NB4 (cell line): Measurements from ENCODE around the gene RNF141.

Experiments used
- DNase-seq: peaks from one replicate; pipeline ENCODE4 v3.0.0; 2010; ENCODE audit warnings: low read depth
- H3K4me3 ChIP-seq: one replicate; pipeline ENCODE4 v1.5.1; 2011; ENCODE audit warnings: mild to moderate bottlenecking, low read depth, low read length, moderate library complexity
- CTCF ChIP-seq: IDR thresholded peaks from one replicate; pipeline ENCODE4 v1.5.1; 2012; ENCODE audit warnings: low read depth, low read length
- MAX ChIP-seq: IDR thresholded peaks from 2 replicates; pipeline ENCODE4 v1.6.1; 2011; ENCODE audit warnings: low read depth, low read length
- MYC ChIP-seq: IDR thresholded peaks from 2 replicates; pipeline ENCODE4 v1.6.1; 2011; ENCODE audit warnings: low read depth, low read length
- POLR2A ChIP-seq: IDR thresholded peaks from 2 replicates; pipeline ENCODE4 v1.6.1; 2011; ENCODE audit warnings: mild to moderate bottlenecking; ENCODE audit not compliant: insufficient read length; ENCODE audit errors: extremely low read depth

Gene RNF141

GRCh38 chr11:10532526-10532925 lies 8.5 kb downstream of the RNF141 start:
- TF ChIP-seq CTCF: no peak
- no peak for TF ChIP-seq MAX
- no peak for TF ChIP-seq MYC
- no peak for TF ChIP-seq POLR2A
- DNase-seq: no peak
- H3K4me3 ChIP-seq: no peak overlapping the region

GRCh38 chr11:10529279-10529678 lies 11.7 kb downstream of the RNF141 start:
- TF ChIP-seq POLR2A (no peak), MYC (no peak), CTCF (no peak), MAX (no peak)
- H3K4me3 ChIP-seq: no peak overlapping the region
- DNase-seq: no peak

GRCh38 chr11:10528121-10528520 lies 12.9 kb downstream of the RNF141 start:
- TF ChIP-seq MYC (no peak), MAX (no peak), CTCF (no peak), POLR2A (no peak)
- H3K4me3 ChIP-seq: no peak overlapping the region
- no peak for DNase-seq

- no peak overlapping the region for H3K4me3 ChIP-seq
- TF ChIP-seq POLR2A (no peak), CTCF (no peak), MYC (no peak), MAX (no peak)
- no peak for DNase-seq
These were observed 13.7 kb downstream of the RNF141 start for GRCh38 chr11:10526974-10527918.

GRCh38 chr11:10524471-10524870 lies 16.5 kb downstream of the RNF141 start:
- no peak for TF ChIP-seq MYC
- no peak for TF ChIP-seq POLR2A
- TF ChIP-seq MAX: no peak
- no peak for TF ChIP-seq CTCF
- no peak overlapping the region for H3K4me3 ChIP-seq
- DNase-seq: no peak
